Activated naive CD8-positive, alpha-beta T cell treated with anti-CD3 and anti-CD28 coated beads, Interleukin-2, amount 50 U/mL, for 24 hours (primary cell): ENCODE data around the gene BCL7A.
A peak's percentile ranks its signal among the peaks of the same experiment; 100 is the strongest.

Source experiments
- ATAC-seq: fragments of 150-1000 bp; cut with Tn5 transposase; one replicate; pipeline ENCODE4 v1.10.0; 2021
- DNase-seq: peaks from one replicate; pipeline ENCODE4 v3.0.0; 2021
- H3K27ac Mint-ChIP-seq: one replicate; pipeline ENCODE4 v1.8.0; 2021; ENCODE audit warnings: mild to moderate bottlenecking, mixed read lengths
- H3K27me3 Mint-ChIP-seq: one replicate; pipeline ENCODE4 v1.8.0; 2021; ENCODE audit warnings: mixed read lengths
- H3K36me3 Mint-ChIP-seq: one replicate; pipeline ENCODE4 v1.8.0; 2021; ENCODE audit warnings: low read depth, mixed read lengths
- H3K4me1 Mint-ChIP-seq: one replicate; pipeline ENCODE4 v1.8.0; 2021; ENCODE audit warnings: mixed read lengths
- H3K4me3 Mint-ChIP-seq: one replicate; pipeline ENCODE4 v1.8.0; 2021; ENCODE audit warnings: mild to moderate bottlenecking, moderate library complexity, mixed read lengths
- H3K9me3 Mint-ChIP-seq: one replicate; pipeline ENCODE4 v1.8.0; 2021; ENCODE audit warnings: mixed read lengths

BCL7A gene

GRCh38 chr12:121990692-121991603 is 30.7 kb upstream of the BCL7A start:
- peak; percentile 45 for ATAC-seq
- H3K4me1 Mint-ChIP-seq: peaks cover 20% of the 10 kb centered on the region
- no peaks in the 10 kb centered on the region for H3K9me3 Mint-ChIP-seq
- H3K27me3 Mint-ChIP-seq: peaks cover 2% of the 10 kb centered on the region
- no peak for DNase-seq
- H3K27ac Mint-ChIP-seq: peak overlapping the region; percentile 83
- no peak overlapping the region for H3K4me3 Mint-ChIP-seq
- H3K36me3 Mint-ChIP-seq: no peaks in the 10 kb centered on the region

GRCh38 chr12:121992059-121992879 is 29.4 kb upstream of the BCL7A start:
- ATAC-seq: peak; percentile 100
- no peaks in the 10 kb centered on the region for H3K36me3 Mint-ChIP-seq
- H3K9me3 Mint-ChIP-seq: no peaks in the 10 kb centered on the region
- peaks cover 7% of the 10 kb centered on the region for H3K27me3 Mint-ChIP-seq
- peak overlapping the region; percentile 83 for H3K27ac Mint-ChIP-seq
- DNase-seq: peak; percentile 52
- H3K4me3 Mint-ChIP-seq: peak overlapping the region; percentile 71
- H3K4me1 Mint-ChIP-seq: peaks cover 25% of the 10 kb centered on the region

- no peak overlapping the region for H3K27ac Mint-ChIP-seq
- ATAC-seq: no peak
Observed at GRCh38 chr12:121996050-121996944, 25.4 kb upstream of the BCL7A start.

GRCh38 chr12:121996945-121997612 is 24.6 kb upstream of the BCL7A start:
- DNase-seq (no peak), ATAC-seq (no peak)
- Mint-ChIP-seq H3K4me3 (no peak overlapping the region), H3K27me3 (peaks cover 7% of the 10 kb centered on the region), H3K27ac (no peak overlapping the region), H3K9me3 (peaks cover 4% of the 10 kb centered on the region), H3K4me1 (peaks cover 8% of the 10 kb centered on the region), H3K36me3 (peaks cover 2% of the 10 kb centered on the region)

More at GRCh38 chr12:121996050-121996944, 25.4 kb upstream of the BCL7A start:
- no peak for DNase-seq
- H3K27me3 Mint-ChIP-seq: peaks cover 7% of the 10 kb centered on the region
- H3K9me3 Mint-ChIP-seq: peaks cover 4% of the 10 kb centered on the region
- peaks cover 2% of the 10 kb centered on the region for H3K36me3 Mint-ChIP-seq
- peaks cover 16% of the 10 kb centered on the region for H3K4me1 Mint-ChIP-seq
- no peak overlapping the region for H3K4me3 Mint-ChIP-seq

- H3K4me3 Mint-ChIP-seq: no peak overlapping the region
- H3K36me3 Mint-ChIP-seq: peaks cover 2% of the 10 kb centered on the region
- H3K27ac Mint-ChIP-seq: no peak overlapping the region
- H3K4me1 Mint-ChIP-seq: peaks cover 31% of the 10 kb centered on the region
- peaks cover 12% of the 10 kb centered on the region for H3K27me3 Mint-ChIP-seq
- no peak for ATAC-seq
- DNase-seq: no peak
- H3K9me3 Mint-ChIP-seq: peaks cover 4% of the 10 kb centered on the region
Observed at GRCh38 chr12:122001466-122002209, 20.0 kb upstream of the BCL7A start.

GRCh38 chr12:122003651-122004611 is 17.8 kb upstream of the BCL7A start:
- H3K4me3 Mint-ChIP-seq: no peak overlapping the region
- peak overlapping the region; percentile 35 for H3K27ac Mint-ChIP-seq
- H3K27me3 Mint-ChIP-seq: peaks cover 12% of the 10 kb centered on the region
- no peak for DNase-seq
- ATAC-seq: peak; percentile 68
- peaks cover 2% of the 10 kb centered on the region for H3K36me3 Mint-ChIP-seq
- H3K4me1 Mint-ChIP-seq: peaks cover 34% of the 10 kb centered on the region
- peaks cover 4% of the 10 kb centered on the region for H3K9me3 Mint-ChIP-seq

- ATAC-seq (no peak), DNase-seq (no peak)
- Mint-ChIP-seq H3K9me3 (peaks cover 1% of the 10 kb centered on the region), H3K27ac (no peak overlapping the region), H3K27me3 (peaks cover 12% of the 10 kb centered on the region), H3K4me3 (no peak overlapping the region), H3K36me3 (peaks cover under 1% of the 10 kb centered on the region), H3K4me1 (peaks cover 34% of the 10 kb centered on the region)
Observed at GRCh38 chr12:122004633-122005071, 17.0 kb upstream of the BCL7A start.

GRCh38 chr12:122005252-122005776 is 16.4 kb upstream of the BCL7A start:
- no peak for DNase-seq
- Mint-ChIP-seq H3K36me3 (no peaks in the 10 kb centered on the region), H3K4me1 (peaks cover 34% of the 10 kb centered on the region), H3K27me3 (peaks cover 12% of the 10 kb centered on the region), H3K9me3 (no peaks in the 10 kb centered on the region), H3K27ac (no peak overlapping the region), H3K4me3 (no peak overlapping the region)
- no peak for ATAC-seq

- peaks cover 12% of the 10 kb centered on the region for H3K27me3 Mint-ChIP-seq
- peaks cover 34% of the 10 kb centered on the region for H3K4me1 Mint-ChIP-seq
- ATAC-seq (peak; percentile 25), DNase-seq (no peak)
- H3K27ac Mint-ChIP-seq: no peak overlapping the region
- no peaks in the 10 kb centered on the region for H3K9me3 Mint-ChIP-seq
- H3K36me3 Mint-ChIP-seq: no peaks in the 10 kb centered on the region
- no peak overlapping the region for H3K4me3 Mint-ChIP-seq
Observed at GRCh38 chr12:122006186-122006926, 15.3 kb upstream of the BCL7A start.

GRCh38 chr12:122009741-122010140 is 11.9 kb upstream of the BCL7A start:
- Mint-ChIP-seq H3K9me3 (no peaks in the 10 kb centered on the region), H3K4me1 (peaks cover 24% of the 10 kb centered on the region), H3K27me3 (peaks cover 8% of the 10 kb centered on the region), H3K4me3 (no peak overlapping the region), H3K27ac (no peak overlapping the region), H3K36me3 (no peaks in the 10 kb centered on the region)
- DNase-seq (no peak), ATAC-seq (no peak)

- peaks cover 2% of the 10 kb centered on the region for H3K27me3 Mint-ChIP-seq
- ATAC-seq: no peak
- H3K4me3 Mint-ChIP-seq: no peak overlapping the region
- H3K4me1 Mint-ChIP-seq: peaks cover 5% of the 10 kb centered on the region
- H3K27ac Mint-ChIP-seq: no peak overlapping the region
- H3K36me3 Mint-ChIP-seq: no peaks in the 10 kb centered on the region
- DNase-seq: no peak
- no peaks in the 10 kb centered on the region for H3K9me3 Mint-ChIP-seq
Observed at GRCh38 chr12:122012184-122012583, 9.5 kb upstream of the BCL7A start.
